A673 (cell line): ENCODE data around the gene TGFBR3L. TPM values are rescaled to one million over a fixed set of nuclear protein-coding genes. Genes with fewer than 3 reads are reported as not detected.

Experiments
- BruUV-seq: library from RNA; stranded (reverse); fragments of 400-500 nt; replicated peaks from 2 replicates; lab custom pipeline; 2021; lab: Mats Ljungman, UMichigan
- CTCF ChIA-PET: fragments of 300-600 bp; sonication (Branson Sonifier 250); formaldehyde crosslinking; loops from one replicate; lab custom pipeline; 2022; ENCODE audit warnings: antibody characterized with exemption; lab: Charles Lee
- POLR2A ChIA-PET: fragments of 300-600 bp; sonication (Branson Sonifier 250); formaldehyde crosslinking; loops from one replicate; lab custom pipeline; 2022; ENCODE audit warnings: antibody characterized with exemption; ENCODE audit not compliant: low non-redundant PET; lab: Charles Lee
- DNase-seq: peaks from one replicate; pipeline ENCODE4 v3.0.0-alpha.2; 2015; ENCODE audit warnings: low spot score
- H3K27ac ChIP-seq: fragments of 200-600 bp; sonication (generic); 2 replicates; pipeline ENCODE4 v1.5.1; 2016; ENCODE audit warnings: mixed run types, low read depth, mild to moderate bottlenecking, mixed read lengths, antibody characterized with exemption, low read length; ENCODE audit not compliant: poor library complexity, severe bottlenecking
- H3K27me3 ChIP-seq: fragments of 200-600 bp; sonication (generic); replicated peaks from 2 replicates; pipeline ENCODE4 v1.6.1; 2017; ENCODE audit warnings: mixed run types, low read depth, mild to moderate bottlenecking, mixed read lengths, antibody characterized with exemption, low read length; ENCODE audit not compliant: insufficient read depth, poor library complexity
- H3K36me3 ChIP-seq: fragments of 200-600 bp; sonication (generic); 2 replicates; pipeline ENCODE4 v1.6.1; 2016; ENCODE audit warnings: mixed run types, mild to moderate bottlenecking, mixed read lengths, antibody characterized with exemption, low read length; ENCODE audit not compliant: insufficient read depth, poor library complexity, severe bottlenecking
- H3K4me1 ChIP-seq: fragments of 200-600 bp; sonication (generic); 2 replicates; pipeline ENCODE4 v1.6.1; 2017; ENCODE audit warnings: mixed run types, mild to moderate bottlenecking, mixed read lengths, antibody characterized with exemption, low read length; ENCODE audit not compliant: insufficient read depth, poor library complexity, severe bottlenecking
- H3K4me3 ChIP-seq: fragments of 200-600 bp; sonication (generic); 2 replicates; pipeline ENCODE4 v1.5.1; 2016; ENCODE audit warnings: low read depth, mixed run types, mild to moderate bottlenecking, mixed read lengths, low read length; ENCODE audit not compliant: poor library complexity, severe bottlenecking
- H3K9me3 ChIP-seq: fragments of 200-600 bp; sonication (generic); 2 replicates; pipeline ENCODE4 v1.6.1; 2016; ENCODE audit warnings: mixed run types, low read depth, mild to moderate bottlenecking, mixed read lengths, antibody characterized with exemption, low read length; ENCODE audit not compliant: poor library complexity, severe bottlenecking
- CTCF ChIP-seq: fragments of 300-800, 200-600 bp; sonication (generic); conservative IDR thresholded peaks from 2 replicates; pipeline ENCODE4 v1.5.1; 2017; ENCODE audit warnings: low read depth, mild to moderate bottlenecking, antibody characterized with exemption, low read length, moderate library complexity, mixed read lengths
- EZH2 ChIP-seq: fragments of 200-600 bp; sonication (generic); IDR thresholded peaks from 2 replicates; pipeline ENCODE4 v1.6.1; 2017; ENCODE audit warnings: borderline replicate concordance, low read depth, mild to moderate bottlenecking, mixed read lengths, antibody characterized with exemption, low read length; ENCODE audit not compliant: poor library complexity, severe bottlenecking
- intact Hi-C: fragments of 100-400 bp; cut with micrococcal nuclease; formaldehyde crosslinking; loops from one replicate; pipeline ENCODE4 v1.10.0; 2022; ENCODE audit not compliant: unreplicated experiment
- total RNA-seq: library from RNA; stranded (reverse); gene quantifications from 2 replicates; pipeline ENCODE4 v1.2.3, GENCODE V29; 2021

Gene TGFBR3L
- total RNA-seq, 1 experiment from 2014 or later, result 1.6 TPM

GRCh38 chr19:7900931-7901330 is 13.7 kb upstream of the TGFBR3L start:
- H3K4me3 ChIP-seq, result no peak overlapping the region
- H3K9me3 ChIP-seq, result no peaks in the 10 kb centered on the region
- ChIA-PET CTCF (no interaction called here), POLR2A (no interaction called here)
- TF ChIP-seq EZH2 (no peak), CTCF (no peak)
- no peaks in the 10 kb centered on the region for H3K27me3 ChIP-seq
- DNase-seq, result no peak
- intact Hi-C loops, result no loop called here
- H3K27ac ChIP-seq, result no peak overlapping the region
- peaks cover 13% of the 10 kb centered on the region for H3K4me1 ChIP-seq
- BruUV-seq, result no TSS peak
- H3K36me3 ChIP-seq, result peaks cover 5% of the 10 kb centered on the region

- Histone ChIP-seq H3K9me3 (no peaks in the 10 kb centered on the region), H3K27ac (no peak overlapping the region), H3K36me3 (peaks cover 8% of the 10 kb centered on the region), H3K4me1 (peaks cover 13% of the 10 kb centered on the region), H3K27me3 (no peaks in the 10 kb centered on the region), H3K4me3 (no peak overlapping the region)
- no peak for DNase-seq
- CTCF ChIA-PET, result interaction anchor here (0.7 kb wide), 2 partner anchors 55 to 972 kb away, joined by 4 to 5 read pairs; no protein-coding TSS in a partner anchor
- POLR2A ChIA-PET, result no interaction called here
- TF ChIP-seq CTCF (no peak), EZH2 (no peak)
- BruUV-seq, result no TSS peak
- intact Hi-C loops, result no loop called here
These were observed 13.3 kb upstream of the TGFBR3L start for GRCh38 chr19:7901337-7901736.

- DNase-seq, result no peak
- intact Hi-C loops, result loop anchor here (2.0 kb wide), 1 partner anchor 32 kb away; no protein-coding TSS in a partner anchor
- peaks cover 13% of the 10 kb centered on the region for H3K4me1 ChIP-seq
- TSS peak; percentile 77 for BruUV-seq
- peak overlapping the region; percentile 92 for H3K4me3 ChIP-seq
- peak overlapping the region; percentile 74 for H3K27ac ChIP-seq
- no peaks in the 10 kb centered on the region for H3K9me3 ChIP-seq
- POLR2A ChIA-PET, result interaction anchor here (0.5 to 0.6 kb wide), 3 partner anchors 350 to 611 kb away, joined by 3 to 12 read pairs (median 7); no protein-coding TSS in a partner anchor
- CTCF ChIA-PET, result interaction anchor here (0.5 to 1.0 kb wide), 3 partner anchors 18 to 328 kb away, joined by 3 to 6 read pairs (median 5); partner anchors contain the start of gene SNAPC2
- H3K36me3 ChIP-seq, result peaks cover 8% of the 10 kb centered on the region
- TF ChIP-seq CTCF (no peak), EZH2 (no peak)
- H3K27me3 ChIP-seq, result no peaks in the 10 kb centered on the region
These were observed 11.8 kb upstream of the TGFBR3L start for GRCh38 chr19:7902796-7903243.
